ENCODE measurements around the gene UBP1.

GRCh38 chr3:33394403-33395054 lies 45.7 kb downstream of the UBP1 start:
- TF ChIP-seq CTCF (IDR thresholded peaks at IDR 0.05): no peak
- no peak for TF ChIP-seq POLR2A (IDR thresholded peaks at IDR 0.05)
- TF ChIP-seq EP300 (IDR thresholded peaks at IDR 0.05): no peak
